Measurements from ENCODE around the gene CHST15. TPM values are rescaled to one million over a fixed set of nuclear protein-coding genes. Genes with fewer than 3 reads are reported as not detected.

Gene CHST15
- total RNA-seq, 1 experiment from 2014 or later: 17.1 TPM

- DNase-seq (no peak), ATAC-seq (no peak)
- H3K9me3 ChIP-seq (ENCODE audit: low read length): no peaks in the 10 kb centered on the region
- TF ChIP-seq EZH2phosphoT487 (IDR thresholded peaks at IDR 0.05; ENCODE audit: borderline replicate concordance, low read length) (no peak), EZH2 (IDR thresholded peaks at IDR 0.05; ENCODE audit: low read length, unreplicated experiment) (no peak), CTCF (conservative IDR thresholded peaks at IDR 0.05; ENCODE audit: low read depth, low read length) (no peak)
- no peaks in the 10 kb centered on the region for H3K9me2 ChIP-seq (replicated peaks; ENCODE audit: low read length)
- CTCF ChIA-PET: no interaction called here
- intact Hi-C loops (cut with micrococcal nuclease): no loop called here
- H3K27me3 ChIP-seq (ENCODE audit: low read length): no peaks in the 10 kb centered on the region
- H3K9ac ChIP-seq (ENCODE audit: low read length): no peak overlapping the region
- no TSS peak for BruUV-seq (replicated peaks)
- H3K79me2 ChIP-seq (ENCODE audit: low read length): no peaks in the 10 kb centered on the region
- no peak overlapping the region for H3K4me3 ChIP-seq (ENCODE audit: low read length)
- no peak overlapping the region for H3K4me2 ChIP-seq (ENCODE audit: low read length)
- H3K36me3 ChIP-seq (ENCODE audit: low read depth, low read length): no peaks in the 10 kb centered on the region
- POLR2A ChIA-PET (ENCODE audit: unreplicated experiment): no interaction called here
- H3F3A ChIP-seq (ENCODE audit: low read length, unreplicated experiment): no peaks in the 10 kb centered on the region
- H3K4me1 ChIP-seq (ENCODE audit: insufficient read depth, low read length): no peaks in the 10 kb centered on the region
- H4K20me1 ChIP-seq (ENCODE audit: low read length): no peaks in the 10 kb centered on the region
- no peak overlapping the region for H3K27ac ChIP-seq (ENCODE audit: low read length)
- H2AFZ ChIP-seq (ENCODE audit: low read length): no peak overlapping the region
Observed at GRCh38 chr10:124142006-124142739, 48.8 kb upstream of the CHST15 start.

GRCh38 chr10:124138883-124139348 is 45.5 kb upstream of the CHST15 start:
- H3K27me3 ChIP-seq (ENCODE audit: low read length): no peaks in the 10 kb centered on the region
- H2AFZ ChIP-seq (ENCODE audit: low read length): no peak overlapping the region
- CTCF ChIA-PET: no interaction called here
- no peaks in the 10 kb centered on the region for H3K4me1 ChIP-seq (ENCODE audit: insufficient read depth, low read length)
- no peaks in the 10 kb centered on the region for H3K9me2 ChIP-seq (replicated peaks; ENCODE audit: low read length)
- TF ChIP-seq EZH2phosphoT487 (IDR thresholded peaks at IDR 0.05; ENCODE audit: borderline replicate concordance, low read length) (no peak), EZH2 (IDR thresholded peaks at IDR 0.05; ENCODE audit: low read length, unreplicated experiment) (no peak), CTCF (conservative IDR thresholded peaks at IDR 0.05; ENCODE audit: low read depth, low read length) (no peak)
- no peak for ATAC-seq
- H3K79me2 ChIP-seq (ENCODE audit: low read length): no peaks in the 10 kb centered on the region
- no TSS peak for BruUV-seq (replicated peaks)
- POLR2A ChIA-PET (ENCODE audit: unreplicated experiment): no interaction called here
- DNase-seq: no peak
- no peaks in the 10 kb centered on the region for H3K9me3 ChIP-seq (ENCODE audit: low read length)
- no peak overlapping the region for H3K9ac ChIP-seq (ENCODE audit: low read length)
- H3K36me3 ChIP-seq (ENCODE audit: low read depth, low read length): no peaks in the 10 kb centered on the region
- H3K4me2 ChIP-seq (ENCODE audit: low read length): no peak overlapping the region
- intact Hi-C loops (cut with micrococcal nuclease): no loop called here
- H4K20me1 ChIP-seq (ENCODE audit: low read length): no peaks in the 10 kb centered on the region
- H3K4me3 ChIP-seq (ENCODE audit: low read length): no peak overlapping the region
- H3K27ac ChIP-seq (ENCODE audit: low read length): no peak overlapping the region
- no peaks in the 10 kb centered on the region for H3F3A ChIP-seq (ENCODE audit: low read length, unreplicated experiment)

- POLR2A ChIA-PET (ENCODE audit: unreplicated experiment): no interaction called here
- Histone ChIP-seq H3K9ac (ENCODE audit: low read length) (no peak overlapping the region), H3K9me2 (replicated peaks; ENCODE audit: low read length) (no peaks in the 10 kb centered on the region), H3F3A (ENCODE audit: low read length, unreplicated experiment) (no peaks in the 10 kb centered on the region), H4K20me1 (ENCODE audit: low read length) (no peaks in the 10 kb centered on the region), H3K27me3 (ENCODE audit: low read length) (no peaks in the 10 kb centered on the region), H3K79me2 (ENCODE audit: low read length) (no peaks in the 10 kb centered on the region), H3K4me2 (ENCODE audit: low read length) (no peak overlapping the region), H3K4me3 (ENCODE audit: low read length) (no peak overlapping the region), H3K9me3 (ENCODE audit: low read length) (no peaks in the 10 kb centered on the region), H3K36me3 (ENCODE audit: low read depth, low read length) (no peaks in the 10 kb centered on the region), H3K27ac (ENCODE audit: low read length) (no peak overlapping the region), H3K4me1 (ENCODE audit: insufficient read depth, low read length) (no peaks in the 10 kb centered on the region), H2AFZ (ENCODE audit: low read length) (no peak overlapping the region)
- ATAC-seq: no peak
- CTCF ChIA-PET: no interaction called here
- TF ChIP-seq EZH2 (IDR thresholded peaks at IDR 0.05; ENCODE audit: low read length, unreplicated experiment): no peak
- TF ChIP-seq EZH2phosphoT487 (IDR thresholded peaks at IDR 0.05; ENCODE audit: borderline replicate concordance, low read length): no peak
- no peak for TF ChIP-seq CTCF (conservative IDR thresholded peaks at IDR 0.05; ENCODE audit: low read depth, low read length)
- intact Hi-C loops (cut with micrococcal nuclease): no loop called here
- no TSS peak for BruUV-seq (replicated peaks)
- no peak for DNase-seq
Observed at GRCh38 chr10:124138195-124138882, 44.9 kb upstream of the CHST15 start.

Data from PC-3 (cell line).